ENCODE data around the gene ZNF629.

- TF ChIP-seq CTCF (IDR thresholded peaks at IDR 0.05) (no peak), POLR2A (IDR thresholded peaks at IDR 0.05) (no peak)
These were observed 42.8 kb downstream of the ZNF629 start for GRCh38 chr16:30744183-30744582.

All from adrenal gland (tissue), 5 donors.